ENCODE data around the gene ATP6V1B1.

ATP6V1B1 gene

DNA sequence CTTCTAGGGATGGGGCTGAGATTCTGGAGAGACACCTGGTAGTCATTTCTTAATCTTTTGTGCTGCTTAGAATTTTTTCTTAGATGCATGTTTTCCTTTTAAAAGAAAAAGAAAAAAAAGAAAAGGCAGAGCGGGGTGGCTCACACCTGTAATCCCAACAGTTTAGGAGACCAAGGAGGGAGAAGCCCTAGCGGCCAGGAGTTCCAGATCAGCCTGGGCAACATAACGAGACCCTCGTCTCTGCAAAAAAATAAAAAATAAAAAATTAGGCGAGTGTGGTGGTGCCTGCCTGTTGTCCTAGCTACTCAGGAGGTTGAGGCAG, 46.0 kb upstream of the ATP6V1B1 start:
- DNase-seq (ENCODE audit: low read depth), result no peak
- TF ChIP-seq, protein P1, sequence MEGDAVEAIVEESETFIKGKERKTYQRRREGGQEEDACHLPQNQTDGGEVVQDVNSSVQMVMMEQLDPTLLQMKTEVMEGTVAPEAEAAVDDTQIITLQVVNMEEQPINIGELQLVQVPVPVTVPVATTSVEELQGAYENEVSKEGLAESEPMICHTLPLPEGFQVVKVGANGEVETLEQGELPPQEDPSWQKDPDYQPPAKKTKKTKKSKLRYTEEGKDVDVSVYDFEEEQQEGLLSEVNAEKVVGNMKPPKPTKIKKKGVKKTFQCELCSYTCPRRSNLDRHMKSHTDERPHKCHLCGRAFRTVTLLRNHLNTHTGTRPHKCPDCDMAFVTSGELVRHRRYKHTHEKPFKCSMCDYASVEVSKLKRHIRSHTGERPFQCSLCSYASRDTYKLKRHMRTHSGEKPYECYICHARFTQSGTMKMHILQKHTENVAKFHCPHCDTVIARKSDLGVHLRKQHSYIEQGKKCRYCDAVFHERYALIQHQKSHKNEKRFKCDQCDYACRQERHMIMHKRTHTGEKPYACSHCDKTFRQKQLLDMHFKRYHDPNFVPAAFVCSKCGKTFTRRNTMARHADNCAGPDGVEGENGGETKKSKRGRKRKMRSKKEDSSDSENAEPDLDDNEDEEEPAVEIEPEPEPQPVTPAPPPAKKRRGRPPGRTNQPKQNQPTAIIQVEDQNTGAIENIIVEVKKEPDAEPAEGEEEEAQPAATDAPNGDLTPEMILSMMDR (conservative IDR thresholded peaks at IDR 0.05; ENCODE audit: low read depth, low read length), result no peak
- no peak overlapping the region for H3K4me3 ChIP-seq (ENCODE audit: low read length)

- no peak for DNase-seq (ENCODE audit: low read depth)
- no peak overlapping the region for H3K4me3 ChIP-seq (ENCODE audit: low read length)
- TF ChIP-seq, protein P1 (conservative IDR thresholded peaks at IDR 0.05; ENCODE audit: low read depth, low read length), result peak; percentile 9
Observed at GRCh38 chr2:70890469-70891065, 45.1 kb upstream of the ATP6V1B1 start.

DNA sequence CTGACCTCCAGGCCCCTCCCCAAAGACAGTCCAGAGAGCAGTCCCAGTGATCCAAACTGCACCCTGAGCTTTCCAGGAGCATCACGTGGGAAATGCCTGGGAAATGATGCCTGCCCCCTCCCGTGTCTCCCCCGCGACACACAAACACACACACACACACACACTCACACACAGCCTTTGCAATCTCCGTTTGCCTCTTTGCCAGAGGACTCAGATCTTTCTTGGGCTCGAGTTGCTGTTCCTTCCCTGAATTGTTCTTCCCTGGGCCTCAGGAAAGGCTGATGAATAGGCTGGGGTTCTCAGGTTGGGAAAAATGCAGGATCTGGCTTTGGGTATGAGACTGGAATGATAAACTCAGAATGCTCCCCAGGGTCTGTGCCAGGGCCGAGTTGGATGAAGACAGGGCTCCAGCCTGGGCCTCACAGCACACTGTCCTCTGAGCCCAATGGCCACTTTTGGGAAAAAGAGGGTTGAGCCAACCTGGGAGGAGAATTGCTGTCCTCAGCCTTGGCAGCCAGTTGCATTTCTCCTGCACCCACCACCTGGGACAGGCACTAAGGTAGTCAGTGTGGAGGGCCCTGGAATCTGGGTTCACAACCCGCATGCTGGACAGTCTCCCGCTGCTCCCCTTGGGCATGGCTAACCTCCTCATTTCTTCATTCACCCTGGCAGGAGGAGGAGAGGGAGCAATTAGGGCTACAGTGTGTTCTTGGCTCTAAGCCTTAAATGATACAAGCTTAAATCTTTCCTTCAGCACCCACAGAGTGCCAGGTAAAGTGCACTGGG, 43.9 kb upstream of the ATP6V1B1 start:
- no peak for DNase-seq (ENCODE audit: low read depth)
- H3K4me3 ChIP-seq (ENCODE audit: low read length), result no peak overlapping the region
- TF ChIP-seq, protein P1 (conservative IDR thresholded peaks at IDR 0.05; ENCODE audit: low read depth, low read length), result no peak

DNA sequence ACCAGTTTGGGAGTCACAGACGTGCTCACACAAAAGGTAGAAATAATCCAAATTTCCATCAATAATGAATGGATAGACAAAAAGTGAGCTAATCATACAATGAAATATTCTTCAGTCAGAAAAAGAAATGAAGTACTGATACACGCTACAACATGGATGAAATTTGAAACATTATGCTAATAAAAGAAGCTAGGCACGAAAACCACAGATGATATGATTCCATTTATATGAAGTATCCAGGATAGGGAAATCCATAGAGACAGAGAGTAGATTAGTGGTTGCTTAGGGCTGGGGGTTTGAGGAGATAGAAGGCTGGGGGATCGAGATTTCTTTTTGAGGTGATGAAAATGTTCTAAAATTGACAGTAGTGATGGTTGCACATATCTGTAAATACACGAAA, 43.0 kb upstream of the ATP6V1B1 start:
- H3K4me3 ChIP-seq (ENCODE audit: low read length), result no peak overlapping the region
- TF ChIP-seq, protein P1 (conservative IDR thresholded peaks at IDR 0.05; ENCODE audit: low read depth, low read length), result no peak
- DNase-seq (ENCODE audit: low read depth), result no peak

DNA sequence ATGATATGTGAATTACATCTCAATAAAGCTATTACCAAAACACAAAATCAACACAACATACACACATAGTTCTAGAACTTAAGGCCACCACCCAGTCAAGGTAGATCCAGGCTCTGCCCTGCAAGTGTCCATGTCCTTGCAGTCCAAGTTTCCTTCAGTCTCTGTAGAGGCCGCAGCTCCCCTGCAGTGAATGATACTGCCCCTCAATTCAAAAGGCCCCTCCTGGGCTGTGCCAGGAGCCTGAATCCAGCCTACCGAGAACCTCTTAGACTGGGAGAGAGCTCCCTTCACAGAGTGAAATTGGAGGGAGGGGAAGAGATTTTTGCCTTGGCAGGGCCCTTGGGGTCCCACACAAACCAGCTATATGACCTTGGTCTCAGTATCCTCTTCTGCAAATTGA, 42.5 kb upstream of the ATP6V1B1 start:
- TF ChIP-seq, protein P1 (conservative IDR thresholded peaks at IDR 0.05; ENCODE audit: low read depth, low read length), result no peak
- H3K4me3 ChIP-seq (ENCODE audit: low read length), result no peak overlapping the region
- DNase-seq (ENCODE audit: low read depth), result no peak

- DNase-seq (ENCODE audit: low read depth), result no peak
- TF ChIP-seq, protein P1 (conservative IDR thresholded peaks at IDR 0.05; ENCODE audit: low read depth, low read length), result no peak
- no peak overlapping the region for H3K4me3 ChIP-seq (ENCODE audit: low read length)
Observed at GRCh38 chr2:70894765-70895164, 40.9 kb upstream of the ATP6V1B1 start.

DNA sequence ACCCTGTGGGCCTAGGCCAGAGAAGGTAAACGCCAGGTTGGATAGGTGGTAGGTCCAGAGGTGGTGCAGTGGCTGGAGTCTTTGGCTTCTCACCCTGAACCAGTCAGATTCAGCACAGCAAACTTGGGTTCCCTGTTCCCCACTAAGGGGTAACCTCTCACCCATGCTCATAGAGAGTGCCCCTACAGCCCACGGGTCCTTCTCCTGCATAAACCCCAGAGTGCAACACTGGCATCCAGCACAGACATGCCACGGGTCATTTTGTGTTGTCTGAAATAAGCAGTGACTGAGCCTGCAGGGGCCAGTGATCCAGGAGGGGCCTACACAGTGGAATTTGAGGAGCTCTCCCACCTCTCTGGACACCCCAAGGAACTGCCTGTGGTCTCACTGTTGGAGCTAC, 40.5 kb upstream of the ATP6V1B1 start:
- no peak overlapping the region for H3K4me3 ChIP-seq (ENCODE audit: low read length)
- TF ChIP-seq, protein P1 (conservative IDR thresholded peaks at IDR 0.05; ENCODE audit: low read depth, low read length), result no peak
- no peak for DNase-seq (ENCODE audit: low read depth)

All from retinal pigment epithelial cell (primary cell).